Kidney epithelial cell (primary cell): ENCODE data around the gene HOXB7. TPM values are rescaled to one million over a fixed set of nuclear protein-coding genes. Genes with fewer than 3 reads are reported as not detected.

Experiments
- DNase-seq: peaks from one replicate; pipeline ENCODE4 v3.0.0-alpha.2; 2010; ENCODE audit warnings: low read depth
- H3K27me3 ChIP-seq: 2 replicates; pipeline ENCODE4 v1.6.0; 2011; ENCODE audit warnings: low read length; ENCODE audit not compliant: control insufficient read depth, insufficient read depth
- H3K36me3 ChIP-seq: 2 replicates; pipeline ENCODE4 v1.5.1; 2011; ENCODE audit warnings: low read length; ENCODE audit not compliant: control insufficient read depth, insufficient read depth
- H3K4me3 ChIP-seq: 2 replicates; pipeline ENCODE4 v1.5.1; 2011; ENCODE audit warnings: low read depth, mild to moderate bottlenecking, control low read depth, low read length
- total RNA-seq: library from RNA; depleted of rRNA; stranded (reverse); fragments of >200 nt; gene quantifications from 2 replicates; pipeline ENCODE4 v1.2.3, GENCODE V29; 2015
- TF ChIP-seq, protein P1 (sequence below): IDR thresholded peaks from 2 replicates; pipeline ENCODE4 v1.5.1; 2011; ENCODE audit warnings: mild to moderate bottlenecking, moderate library complexity, low read length, control low read depth, inconsistent platforms; ENCODE audit not compliant: insufficient read depth, poor library complexity, severe bottlenecking

HOXB7 gene
- total RNA-seq, 1 donor from 2014 or later = 27.2 TPM

DNA sequence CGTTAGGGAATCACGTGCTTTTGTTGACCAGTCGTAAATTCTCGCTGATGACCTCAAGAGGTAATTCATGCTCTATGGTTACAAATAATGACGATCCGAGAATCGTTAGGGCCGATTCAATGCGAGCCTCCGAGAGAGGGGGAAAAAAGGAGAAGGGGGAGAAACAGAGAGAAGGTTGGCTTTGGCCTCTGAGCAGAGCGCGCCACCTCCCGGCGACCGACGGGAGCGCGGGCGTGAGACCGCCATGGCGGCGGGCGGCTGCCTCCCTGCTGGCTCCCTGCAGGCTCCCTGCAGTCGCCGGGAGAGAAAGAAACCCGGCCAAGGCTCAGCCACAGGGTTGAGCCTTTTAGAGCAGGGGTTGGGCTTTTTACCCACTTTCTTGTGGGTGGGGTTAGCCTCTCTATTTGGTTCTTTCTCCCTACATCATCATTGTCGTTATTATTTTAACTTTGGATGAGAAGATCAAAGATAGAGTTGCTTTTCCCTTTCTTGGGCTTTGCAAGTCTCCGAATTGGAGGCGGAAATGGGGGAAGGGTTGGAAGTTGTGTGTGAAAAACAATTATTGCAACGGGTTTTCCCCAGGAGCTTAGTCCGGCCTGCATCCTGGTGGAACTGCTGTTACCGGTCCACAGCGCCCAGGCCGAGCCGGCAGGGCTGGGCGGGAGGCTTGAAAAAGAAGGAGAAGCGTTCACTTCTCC lies 16.8 kb downstream of the HOXB7 start:
- H3K27me3 ChIP-seq = no peaks in the 10 kb centered on the region
- DNase-seq = no peak
- peak overlapping the region; percentile 92 for H3K4me3 ChIP-seq

DNA sequence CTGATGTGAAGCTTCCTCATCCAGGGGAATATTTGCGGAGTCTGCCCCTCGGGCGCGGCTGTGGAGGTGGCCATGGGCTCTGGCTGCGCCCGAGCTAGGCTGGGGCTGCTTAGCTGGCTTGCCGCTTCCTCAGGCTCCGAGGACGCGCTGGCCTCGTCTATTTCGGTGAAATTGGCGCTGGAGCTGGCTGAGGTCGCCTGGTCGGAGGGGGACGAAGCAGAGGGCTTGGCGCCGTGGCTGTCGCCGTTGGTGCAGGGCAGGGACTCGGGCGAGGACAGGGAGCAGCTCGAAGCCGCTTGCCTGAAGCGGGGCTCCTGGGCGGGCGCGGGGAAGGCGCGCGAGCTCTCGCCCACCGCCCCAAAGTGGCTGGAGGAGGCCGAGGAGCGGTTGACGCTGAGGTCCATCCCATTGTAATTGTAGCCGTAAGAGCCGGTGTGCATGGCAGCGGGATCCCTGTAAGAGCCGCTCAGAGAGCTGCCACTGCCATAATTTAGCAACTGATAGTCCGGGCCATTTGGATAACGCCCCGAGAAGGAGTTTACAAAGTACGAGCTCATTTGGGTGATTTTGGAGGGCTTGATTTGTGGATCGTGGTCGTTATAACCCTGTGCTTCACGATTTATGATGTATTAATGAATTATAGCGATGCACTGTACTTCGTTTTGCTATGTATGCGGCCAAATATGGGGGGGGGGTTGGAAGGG lies 17.5 kb downstream of the HOXB7 start, which contains the start of gene HOXB5:
TSS of gene HOXB5 (minus strand) at position 654 of the 704 bp plus-strand sequence. CDS start at position 557, 97 bp downstream.
- Histone ChIP-seq H3K27me3 (no peaks in the 10 kb centered on the region), H3K36me3 (peaks cover 4% of the 10 kb centered on the region), H3K4me3 (peak within 1 kb of the TSS; percentile 92)
- no peak for DNase-seq
- TF ChIP-seq, protein P1, sequence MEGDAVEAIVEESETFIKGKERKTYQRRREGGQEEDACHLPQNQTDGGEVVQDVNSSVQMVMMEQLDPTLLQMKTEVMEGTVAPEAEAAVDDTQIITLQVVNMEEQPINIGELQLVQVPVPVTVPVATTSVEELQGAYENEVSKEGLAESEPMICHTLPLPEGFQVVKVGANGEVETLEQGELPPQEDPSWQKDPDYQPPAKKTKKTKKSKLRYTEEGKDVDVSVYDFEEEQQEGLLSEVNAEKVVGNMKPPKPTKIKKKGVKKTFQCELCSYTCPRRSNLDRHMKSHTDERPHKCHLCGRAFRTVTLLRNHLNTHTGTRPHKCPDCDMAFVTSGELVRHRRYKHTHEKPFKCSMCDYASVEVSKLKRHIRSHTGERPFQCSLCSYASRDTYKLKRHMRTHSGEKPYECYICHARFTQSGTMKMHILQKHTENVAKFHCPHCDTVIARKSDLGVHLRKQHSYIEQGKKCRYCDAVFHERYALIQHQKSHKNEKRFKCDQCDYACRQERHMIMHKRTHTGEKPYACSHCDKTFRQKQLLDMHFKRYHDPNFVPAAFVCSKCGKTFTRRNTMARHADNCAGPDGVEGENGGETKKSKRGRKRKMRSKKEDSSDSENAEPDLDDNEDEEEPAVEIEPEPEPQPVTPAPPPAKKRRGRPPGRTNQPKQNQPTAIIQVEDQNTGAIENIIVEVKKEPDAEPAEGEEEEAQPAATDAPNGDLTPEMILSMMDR = no peak

More for the DNA sequence above, 16.8 kb downstream of the HOXB7 start:
- H3K36me3 ChIP-seq = peaks cover 4% of the 10 kb centered on the region
- TF ChIP-seq, protein P1 = peak; percentile 76

DNA sequence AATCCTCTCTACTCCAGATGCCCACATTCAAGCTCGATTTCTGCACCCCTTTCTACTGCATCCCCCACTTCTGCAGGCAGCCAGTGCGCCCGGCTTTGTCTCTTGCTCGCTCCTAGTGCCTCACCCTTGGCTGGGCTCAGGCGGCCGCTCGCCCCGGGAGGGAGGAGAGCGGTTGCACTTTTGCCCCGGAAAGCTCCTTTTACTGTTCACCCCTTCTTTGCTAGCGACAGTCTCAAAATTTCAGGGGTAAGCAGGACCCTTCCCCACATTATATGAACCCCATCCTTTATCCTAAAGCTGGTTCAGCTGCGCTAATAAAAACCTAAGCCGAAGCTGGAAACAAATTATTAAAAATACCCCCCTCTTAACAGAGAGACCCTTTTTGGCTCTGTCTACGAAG lies 18.2 kb downstream of the HOXB7 start:
- DNase-seq = no peak
- peak overlapping the region; percentile 68 for H3K4me3 ChIP-seq
- peaks cover 6% of the 10 kb centered on the region for H3K36me3 ChIP-seq
- TF ChIP-seq, protein P1 = no peak
- no peaks in the 10 kb centered on the region for H3K27me3 ChIP-seq

DNA sequence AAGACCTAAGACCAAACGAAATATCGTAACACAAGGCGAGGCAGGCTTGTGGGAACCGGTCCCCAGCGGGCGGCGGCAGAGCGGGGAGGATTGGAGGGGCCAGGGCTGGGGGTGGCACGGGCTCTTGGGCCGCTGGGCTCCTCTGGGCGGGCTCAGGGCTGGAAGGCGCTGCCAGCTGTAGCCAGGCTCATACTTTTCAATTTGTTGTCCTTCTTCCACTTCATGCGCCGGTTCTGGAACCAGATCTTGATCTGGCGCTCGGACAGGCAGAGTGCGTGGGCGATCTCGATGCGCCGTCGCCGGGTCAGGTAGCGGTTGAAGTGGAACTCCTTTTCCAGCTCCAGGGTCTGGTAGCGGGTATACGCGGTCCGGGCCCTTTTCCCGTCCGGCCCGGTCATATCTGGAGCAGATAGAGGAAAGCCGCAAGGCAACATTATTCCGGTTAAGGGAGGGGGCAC lies 18.7 kb downstream of the HOXB7 start:
- DNase-seq = no peak
- Histone ChIP-seq H3K36me3 (peaks cover 6% of the 10 kb centered on the region), H3K4me3 (peak overlapping the region; percentile 68), H3K27me3 (no peaks in the 10 kb centered on the region)
- TF ChIP-seq, protein P1 = no peak

DNA sequence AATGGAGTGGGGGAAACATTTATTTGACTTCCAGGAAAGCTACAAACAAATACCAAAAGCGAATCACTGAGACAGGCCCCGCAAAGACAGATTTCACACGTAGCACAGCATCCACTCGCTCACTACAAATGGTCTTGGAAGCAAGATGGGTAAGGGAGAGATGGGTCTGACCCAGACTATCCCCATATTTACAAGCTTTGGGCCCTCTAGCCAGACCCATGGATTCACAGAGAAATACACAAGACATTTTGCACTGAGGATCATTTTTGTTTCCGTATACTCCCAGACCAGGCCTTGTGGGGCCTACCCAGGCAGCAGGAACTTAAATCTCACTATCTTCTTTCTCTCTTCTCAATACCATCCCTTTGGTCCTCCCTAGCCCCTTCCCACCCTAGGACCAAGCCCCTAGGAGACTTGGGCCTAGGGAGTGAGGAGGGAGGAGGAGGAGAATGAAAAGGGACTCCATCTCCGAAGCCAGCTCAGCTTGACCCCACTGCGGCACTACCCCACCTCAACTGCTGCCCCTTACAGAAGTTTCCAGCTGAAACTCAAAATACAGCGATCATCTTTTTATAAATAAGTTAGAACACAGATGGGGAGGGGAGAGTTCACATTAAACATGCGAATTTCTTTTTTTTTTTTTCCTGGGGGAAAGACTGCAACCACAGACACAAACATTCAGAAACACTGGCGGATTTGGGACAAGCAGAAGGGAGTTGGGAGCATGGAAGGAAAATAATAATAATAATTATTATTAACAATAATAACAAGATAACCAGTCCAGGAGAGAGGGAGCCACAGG lies 19.4 kb downstream of the HOXB7 start:
- Histone ChIP-seq H3K4me3 (peak overlapping the region; percentile 68), H3K27me3 (no peaks in the 10 kb centered on the region), H3K36me3 (peaks cover 6% of the 10 kb centered on the region)
- TF ChIP-seq, protein P1 = no peak
- DNase-seq = no peak
